Measurements from ENCODE around the gene PER3. TPM values are rescaled to one million over a fixed set of nuclear protein-coding genes. Genes with fewer than 3 reads are reported as not detected.

The PER3 gene
- total and polyA plus RNA-seq, 9 of the 15 experiments (the other 6 are each of a cell fraction or from before 2014, with no cell fraction given) = 11.9 to 22.5 (median 14.6) TPM

- TF ChIP-seq, protein P1, sequence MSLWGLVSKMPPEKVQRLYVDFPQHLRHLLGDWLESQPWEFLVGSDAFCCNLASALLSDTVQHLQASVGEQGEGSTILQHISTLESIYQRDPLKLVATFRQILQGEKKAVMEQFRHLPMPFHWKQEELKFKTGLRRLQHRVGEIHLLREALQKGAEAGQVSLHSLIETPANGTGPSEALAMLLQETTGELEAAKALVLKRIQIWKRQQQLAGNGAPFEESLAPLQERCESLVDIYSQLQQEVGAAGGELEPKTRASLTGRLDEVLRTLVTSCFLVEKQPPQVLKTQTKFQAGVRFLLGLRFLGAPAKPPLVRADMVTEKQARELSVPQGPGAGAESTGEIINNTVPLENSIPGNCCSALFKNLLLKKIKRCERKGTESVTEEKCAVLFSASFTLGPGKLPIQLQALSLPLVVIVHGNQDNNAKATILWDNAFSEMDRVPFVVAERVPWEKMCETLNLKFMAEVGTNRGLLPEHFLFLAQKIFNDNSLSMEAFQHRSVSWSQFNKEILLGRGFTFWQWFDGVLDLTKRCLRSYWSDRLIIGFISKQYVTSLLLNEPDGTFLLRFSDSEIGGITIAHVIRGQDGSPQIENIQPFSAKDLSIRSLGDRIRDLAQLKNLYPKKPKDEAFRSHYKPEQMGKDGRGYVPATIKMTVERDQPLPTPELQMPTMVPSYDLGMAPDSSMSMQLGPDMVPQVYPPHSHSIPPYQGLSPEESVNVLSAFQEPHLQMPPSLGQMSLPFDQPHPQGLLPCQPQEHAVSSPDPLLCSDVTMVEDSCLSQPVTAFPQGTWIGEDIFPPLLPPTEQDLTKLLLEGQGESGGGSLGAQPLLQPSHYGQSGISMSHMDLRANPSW (CRISPR knock-in tag; IDR thresholded peaks at IDR 0.05) = 0 out of 2 replicates have a peak, but pooled peaks have one; percentile 38
- TF ChIP-seq ZNF592 (IDR thresholded peaks at IDR 0.05) (0 out of 2 replicates have a peak, but pooled peaks have one; percentile 9), ZNF431 (CRISPR knock-in tag; IDR thresholded peaks at IDR 0.05) (no peak), TBP (optimal IDR thresholded peaks at IDR 0.05; ENCODE audit: low read depth, low read length) (no peak), JUN (IDR thresholded peaks at IDR 0.05; ENCODE audit: borderline replicate concordance, low read depth, low read length) (no peak), JUN (CRISPR knock-in tag; IDR thresholded peaks at IDR 0.05; ENCODE audit: borderline replicate concordance) (no peak), THAP12 (CRISPR knock-in tag; IDR thresholded peaks at IDR 0.05) (no peak), ZNF134 (CRISPR knock-in tag; conservative IDR thresholded peaks at IDR 0.05) (no peak), ZBTB7A (IDR thresholded peaks at IDR 0.05; ENCODE audit: borderline replicate concordance, control insufficient read depth, low read depth, low read length) (0 out of 2 replicates have a peak, but pooled peaks have one; percentile 15), PATZ1 (CRISPR knock-in tag; IDR thresholded peaks at IDR 0.05; ENCODE audit: borderline replicate concordance) (0 out of 2 replicates have a peak, but pooled peaks have one; percentile 23), FIP1L1 (IDR thresholded peaks at IDR 0.05; ENCODE audit: low read depth, low read length, poor library complexity, severe bottlenecking) (peak; percentile 40), ZNF282 (CRISPR knock-in tag; IDR thresholded peaks at IDR 0.05) (0 out of 2 replicates have a peak, but pooled peaks have one; percentile 14), KLF1 (tag; IDR thresholded peaks at IDR 0.05) (no peak), SMAD3 (CRISPR knock-in tag; conservative IDR thresholded peaks at IDR 0.05) (no peak), TCF3 (CRISPR knock-in tag; IDR thresholded peaks at IDR 0.05) (no peak)
Measured at GRCh38 chr1:7784492-7785071, 491 bp downstream of the PER3 start (continued).

Data from K562 (cell line).